Measurements from ENCODE around the gene SLC6A18.

The SLC6A18 gene

GRCh38 chr5:1251678-1252580, 26.7 kb downstream of the SLC6A18 start:
- no peak overlapping the region for H3K27ac Mint-ChIP-seq
- peaks cover 0 to 3% of the 10 kb centered on the region in 2 donors for H3K4me1 Mint-ChIP-seq

GRCh38 chr5:1252681-1253080, 27.5 kb downstream of the SLC6A18 start:
- Mint-ChIP-seq H3K36me3 (no peaks in the 10 kb centered on the region), H3K27me3 (peaks cover 0 to under 1% of the 10 kb centered on the region in 2 donors), H3K4me3 (no peak overlapping the region), H3K4me1 (peaks cover 0 to 6% of the 10 kb centered on the region in 2 donors), H3K9me3 (no peaks in the 10 kb centered on the region), H3K27ac (no peak overlapping the region)
- DNase-seq = no peak
- no peak for ATAC-seq (replicated peaks)

More at GRCh38 chr5:1251678-1252580, 26.7 kb downstream of the SLC6A18 start:
- Mint-ChIP-seq H3K36me3 (no peaks in the 10 kb centered on the region), H3K27me3 (peaks cover 7 to 8% of the 10 kb centered on the region in 2 donors), H3K4me3 (no peak overlapping the region), H3K9me3 (no peaks in the 10 kb centered on the region)
- ATAC-seq (replicated peaks) (no peak), DNase-seq (no peak)

GRCh38 chr5:1253456-1254105, 28.4 kb downstream of the SLC6A18 start:
- ATAC-seq (replicated peaks) = no peak
- H3K27ac Mint-ChIP-seq = no peak overlapping the region
- peaks cover 0 to 6% of the 10 kb centered on the region in 2 donors for H3K4me1 Mint-ChIP-seq
- no peaks in the 10 kb centered on the region for H3K36me3 Mint-ChIP-seq
- DNase-seq = no peak
- H3K9me3 Mint-ChIP-seq = no peaks in the 10 kb centered on the region
- peaks cover 0 to under 1% of the 10 kb centered on the region in 2 donors for H3K27me3 Mint-ChIP-seq
- H3K4me3 Mint-ChIP-seq = no peak overlapping the region

GRCh38 chr5:1254196-1254595, 29.0 kb downstream of the SLC6A18 start:
- peaks cover 0 to 2% of the 10 kb centered on the region in 2 donors for H3K9me3 Mint-ChIP-seq
- H3K36me3 Mint-ChIP-seq = no peaks in the 10 kb centered on the region
- ATAC-seq (replicated peaks) (no peak), DNase-seq (no peak)
- peaks cover 0 to 6% of the 10 kb centered on the region in 2 donors for H3K27me3 Mint-ChIP-seq
- no peak overlapping the region for H3K27ac Mint-ChIP-seq
- H3K4me3 Mint-ChIP-seq = no peak overlapping the region
- H3K4me1 Mint-ChIP-seq = peaks cover 0 to 6% of the 10 kb centered on the region in 2 donors

- Mint-ChIP-seq H3K4me3 (no peak overlapping the region), H3K27me3 (peaks cover 0 to 6% of the 10 kb centered on the region in 2 donors), H3K4me1 (peaks cover 0 to 6% of the 10 kb centered on the region in 2 donors), H3K36me3 (no peaks in the 10 kb centered on the region), H3K27ac (no peak overlapping the region), H3K9me3 (peaks cover 0 to 2% of the 10 kb centered on the region in 2 donors)
- ATAC-seq (replicated peaks) = no peak
- DNase-seq = no peak
Measured at GRCh38 chr5:1255081-1255561, 29.9 kb downstream of the SLC6A18 start.

- Mint-ChIP-seq H3K36me3 (peaks cover 3 to 10% of the 10 kb centered on the region in 2 donors), H3K27me3 (peaks cover 0 to 6% of the 10 kb centered on the region in 2 donors), H3K4me3 (no peak overlapping the region), H3K4me1 (peaks cover 0 to 6% of the 10 kb centered on the region in 2 donors), H3K27ac (no peak overlapping the region), H3K9me3 (peaks cover 4 to 10% of the 10 kb centered on the region in 2 donors)
- DNase-seq (no peak), ATAC-seq (replicated peaks) (no peak)
Measured at GRCh38 chr5:1256776-1257175, 31.6 kb downstream of the SLC6A18 start.

- ATAC-seq (replicated peaks) = no peak
Measured at GRCh38 chr5:1257363-1257762, 32.2 kb downstream of the SLC6A18 start.

GRCh38 chr5:1257841-1258240, 32.7 kb downstream of the SLC6A18 start:
- Mint-ChIP-seq H3K36me3 (peaks cover 12 to 20% of the 10 kb centered on the region in 2 donors), H3K4me3 (no peak overlapping the region), H3K27ac (no peak overlapping the region), H3K4me1 (peaks cover 0 to 6% of the 10 kb centered on the region in 2 donors), H3K27me3 (peaks cover 0 to 6% of the 10 kb centered on the region in 2 donors), H3K9me3 (peaks cover 14 to 20% of the 10 kb centered on the region in 2 donors)
- DNase-seq (no peak), ATAC-seq (replicated peaks) (no peak)

More at GRCh38 chr5:1257363-1257762, 32.2 kb downstream of the SLC6A18 start:
- peaks cover 10 to 16% of the 10 kb centered on the region in 2 donors for H3K9me3 Mint-ChIP-seq
- no peak overlapping the region for H3K4me3 Mint-ChIP-seq
- no peak for DNase-seq
- peaks cover 0 to 6% of the 10 kb centered on the region in 2 donors for H3K4me1 Mint-ChIP-seq
- peaks cover 0 to 6% of the 10 kb centered on the region in 2 donors for H3K27me3 Mint-ChIP-seq
- peaks cover 8 to 16% of the 10 kb centered on the region in 2 donors for H3K36me3 Mint-ChIP-seq
- no peak overlapping the region for H3K27ac Mint-ChIP-seq

GRCh38 chr5:1259806-1260480, 34.8 kb downstream of the SLC6A18 start:
- H3K27me3 Mint-ChIP-seq = peaks cover 0 to 6% of the 10 kb centered on the region in 2 donors
- H3K4me1 Mint-ChIP-seq = peaks cover 0 to 6% of the 10 kb centered on the region in 2 donors
- DNase-seq (no peak), ATAC-seq (replicated peaks) (no peak)
- H3K9me3 Mint-ChIP-seq = peaks cover 14 to 23% of the 10 kb centered on the region in 2 donors
- H3K27ac Mint-ChIP-seq = no peak overlapping the region
- H3K4me3 Mint-ChIP-seq = no peak overlapping the region
- peaks cover 13 to 29% of the 10 kb centered on the region in 2 donors for H3K36me3 Mint-ChIP-seq

- Mint-ChIP-seq H3K27me3 (peaks cover 0 to 6% of the 10 kb centered on the region in 2 donors), H3K9me3 (peaks cover 14 to 23% of the 10 kb centered on the region in 2 donors), H3K36me3 (peaks cover 13 to 29% of the 10 kb centered on the region in 2 donors), H3K4me3 (no peak overlapping the region), H3K4me1 (peaks cover 0 to 3% of the 10 kb centered on the region in 2 donors), H3K27ac (no peak overlapping the region)
- DNase-seq (no peak), ATAC-seq (replicated peaks) (no peak)
Measured at GRCh38 chr5:1261643-1262042, 36.5 kb downstream of the SLC6A18 start.

- peaks cover 0 to 6% of the 10 kb centered on the region in 2 donors for H3K27me3 Mint-ChIP-seq
- H3K4me1 Mint-ChIP-seq = no peaks in the 10 kb centered on the region
- DNase-seq = no peak
- H3K4me3 Mint-ChIP-seq = no peak overlapping the region
- no peak overlapping the region for H3K27ac Mint-ChIP-seq
- peaks cover 14 to 23% of the 10 kb centered on the region in 2 donors for H3K9me3 Mint-ChIP-seq
- ATAC-seq (replicated peaks) = no peak
- peaks cover 13 to 29% of the 10 kb centered on the region in 2 donors for H3K36me3 Mint-ChIP-seq
Measured at GRCh38 chr5:1262381-1262780, 37.2 kb downstream of the SLC6A18 start.

GRCh38 chr5:1264211-1264610, 39.0 kb downstream of the SLC6A18 start:
- Mint-ChIP-seq H3K4me3 (no peak overlapping the region), H3K27me3 (no peaks in the 10 kb centered on the region), H3K36me3 (peaks cover 13 to 29% of the 10 kb centered on the region in 2 donors), H3K27ac (no peak overlapping the region), H3K4me1 (no peaks in the 10 kb centered on the region), H3K9me3 (peaks cover 14 to 24% of the 10 kb centered on the region in 2 donors)
- DNase-seq = no peak
- no peak for ATAC-seq (replicated peaks)

GRCh38 chr5:1265026-1265425, 39.8 kb downstream of the SLC6A18 start:
- Mint-ChIP-seq H3K36me3 (peaks cover 13 to 29% of the 10 kb centered on the region in 2 donors), H3K27ac (no peak overlapping the region), H3K27me3 (no peaks in the 10 kb centered on the region), H3K4me3 (no peak overlapping the region), H3K4me1 (no peaks in the 10 kb centered on the region), H3K9me3 (peaks cover 14 to 24% of the 10 kb centered on the region in 2 donors)
- DNase-seq (no peak), ATAC-seq (replicated peaks) (no peak)

Measured in stimulated activated naive B cell treated with anti-CD40 and anti-IgM and Interleukin-4, amounts not matched to agents 10 μg/mL and 1 μg/mL and 100 μg/mL, for 72 hours (primary cell).